KMS-11 (cell line): ENCODE data around the gene PTTG2.

Experiments used
- H2AFZ ChIP-seq: fragments of 200-600 bp; sonication (generic); 2 replicates; pipeline ENCODE4 v1.6.1; 2016; ENCODE audit warnings: antibody characterized with exemption, mixed run types, low read depth
- H3K27ac ChIP-seq: fragments of 200-600 bp; sonication (generic); 2 replicates; pipeline ENCODE4 v1.6.1; 2016; ENCODE audit warnings: mild to moderate bottlenecking, mixed run types
- H3K27me3 ChIP-seq: fragments of 200-600 bp; sonication (generic); 2 replicates; pipeline ENCODE4 v1.6.1; 2017; ENCODE audit warnings: mild to moderate bottlenecking, low read depth, mixed run types, moderate library complexity; ENCODE audit not compliant: insufficient read depth
- H3K36me3 ChIP-seq: fragments of 200-600 bp; sonication (generic); 2 replicates; pipeline ENCODE4 v1.6.1; 2017; ENCODE audit warnings: mild to moderate bottlenecking, mixed run types; ENCODE audit not compliant: insufficient read depth
- H3K4me1 ChIP-seq: fragments of 200-600 bp; sonication (generic); 2 replicates; pipeline ENCODE4 v1.6.1; 2016; ENCODE audit warnings: mild to moderate bottlenecking, low read depth, mixed run types; ENCODE audit not compliant: poor library complexity, severe bottlenecking
- H3K4me2 ChIP-seq: fragments of 200-600 bp; sonication (generic); 2 replicates; pipeline ENCODE4 v1.7.0; 2016; ENCODE audit warnings: mild to moderate bottlenecking, mixed run types
- H3K4me3 ChIP-seq: fragments of 200-600 bp; sonication (generic); IDR thresholded peaks from 2 replicates; pipeline ENCODE4 v1.6.1; 2017; ENCODE audit warnings: low read depth, low read length, mixed read lengths; ENCODE audit not compliant: insufficient read depth
- H3K79me2 ChIP-seq: fragments of 200-600 bp; sonication (generic); 2 replicates; pipeline ENCODE4 v1.6.1; 2016; ENCODE audit warnings: low read depth, mixed run types; ENCODE audit not compliant: insufficient read depth
- H3K9ac ChIP-seq: fragments of 200-600 bp; sonication (generic); 2 replicates; pipeline ENCODE4 v1.6.1; 2016; ENCODE audit warnings: mild to moderate bottlenecking, mixed run types
- H4K20me1 ChIP-seq: fragments of 200-600 bp; sonication (generic); 2 replicates; pipeline ENCODE4 v1.6.1; 2016; ENCODE audit warnings: mild to moderate bottlenecking, mixed run types; ENCODE audit not compliant: insufficient read depth
- TF ChIP-seq, protein P1 (sequence below): fragments of 200-600 bp; sonication (generic); conservative IDR thresholded peaks from 2 replicates; pipeline ENCODE4 v1.6.1; 2017; ENCODE audit warnings: low read depth, mild to moderate bottlenecking, antibody characterized with exemption, low read length, moderate library complexity, mixed read lengths

PTTG2 gene

DNA sequence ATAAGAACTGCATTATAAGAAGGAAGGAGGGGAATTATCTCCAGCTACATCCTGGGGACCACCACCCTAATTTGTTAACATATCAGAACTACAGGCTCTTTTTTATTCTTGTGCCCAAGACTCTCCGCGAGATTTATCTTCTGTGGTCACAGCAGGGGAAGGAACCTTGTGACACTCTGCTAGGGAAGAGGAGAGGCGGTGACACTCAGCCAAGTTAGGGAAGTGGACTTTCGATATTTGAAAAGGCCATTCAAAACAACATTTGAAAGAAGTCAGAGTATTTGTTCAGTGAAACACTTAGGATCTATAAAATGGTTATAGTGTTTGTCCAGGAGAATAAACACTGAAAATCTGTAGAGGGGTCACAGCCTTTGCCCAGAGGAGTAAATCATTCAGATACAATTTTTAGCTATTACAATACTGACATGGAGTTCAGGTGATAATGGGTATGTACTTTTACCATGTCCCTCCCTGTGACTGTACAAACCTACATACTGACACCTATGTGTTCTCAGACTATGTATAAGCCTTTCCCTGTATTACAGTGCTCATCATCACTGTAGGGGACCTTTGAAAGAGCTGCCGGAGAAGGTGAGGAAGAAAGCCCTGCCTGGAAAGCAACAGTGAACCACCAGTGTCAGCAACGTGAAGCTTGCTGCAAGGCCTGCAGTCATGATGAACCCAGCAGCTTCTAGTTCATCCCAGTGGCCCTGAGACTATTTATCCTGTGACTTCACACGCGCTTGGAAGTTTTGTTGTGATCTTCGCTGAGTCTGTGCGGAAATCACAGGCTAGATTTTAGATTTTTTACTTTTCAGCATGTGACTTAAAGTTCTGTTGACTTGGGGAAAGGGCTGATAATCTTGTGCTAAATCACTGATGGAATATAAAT, 8.5 kb upstream of the PTTG2 start:
- no peak overlapping the region for H3K9ac ChIP-seq
- no peak overlapping the region for H3K4me2 ChIP-seq
- H3K27ac ChIP-seq: no peak overlapping the region

GRCh38 chr4:37953156-37953555, 7.0 kb upstream of the PTTG2 start:
- Histone ChIP-seq H3K9ac (no peak overlapping the region), H3K27me3 (no peaks in the 10 kb centered on the region), H3K27ac (no peak overlapping the region), H4K20me1 (no peaks in the 10 kb centered on the region), H3K4me2 (no peak overlapping the region), H3K79me2 (no peaks in the 10 kb centered on the region), H3K4me1 (no peaks in the 10 kb centered on the region), H2AFZ (no peak overlapping the region), H3K36me3 (no peaks in the 10 kb centered on the region), H3K4me3 (no peak overlapping the region)
- TF ChIP-seq, protein P1, sequence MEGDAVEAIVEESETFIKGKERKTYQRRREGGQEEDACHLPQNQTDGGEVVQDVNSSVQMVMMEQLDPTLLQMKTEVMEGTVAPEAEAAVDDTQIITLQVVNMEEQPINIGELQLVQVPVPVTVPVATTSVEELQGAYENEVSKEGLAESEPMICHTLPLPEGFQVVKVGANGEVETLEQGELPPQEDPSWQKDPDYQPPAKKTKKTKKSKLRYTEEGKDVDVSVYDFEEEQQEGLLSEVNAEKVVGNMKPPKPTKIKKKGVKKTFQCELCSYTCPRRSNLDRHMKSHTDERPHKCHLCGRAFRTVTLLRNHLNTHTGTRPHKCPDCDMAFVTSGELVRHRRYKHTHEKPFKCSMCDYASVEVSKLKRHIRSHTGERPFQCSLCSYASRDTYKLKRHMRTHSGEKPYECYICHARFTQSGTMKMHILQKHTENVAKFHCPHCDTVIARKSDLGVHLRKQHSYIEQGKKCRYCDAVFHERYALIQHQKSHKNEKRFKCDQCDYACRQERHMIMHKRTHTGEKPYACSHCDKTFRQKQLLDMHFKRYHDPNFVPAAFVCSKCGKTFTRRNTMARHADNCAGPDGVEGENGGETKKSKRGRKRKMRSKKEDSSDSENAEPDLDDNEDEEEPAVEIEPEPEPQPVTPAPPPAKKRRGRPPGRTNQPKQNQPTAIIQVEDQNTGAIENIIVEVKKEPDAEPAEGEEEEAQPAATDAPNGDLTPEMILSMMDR: no peak

More for the DNA sequence above, 8.5 kb upstream of the PTTG2 start:
- no peak overlapping the region for H2AFZ ChIP-seq
- no peaks in the 10 kb centered on the region for H3K36me3 ChIP-seq
- TF ChIP-seq, protein P1: no peak
- H3K4me1 ChIP-seq: no peaks in the 10 kb centered on the region
- no peak overlapping the region for H3K4me3 ChIP-seq
- no peaks in the 10 kb centered on the region for H4K20me1 ChIP-seq
- H3K27me3 ChIP-seq: no peaks in the 10 kb centered on the region
- H3K79me2 ChIP-seq: no peaks in the 10 kb centered on the region

- H3K79me2 ChIP-seq: no peaks in the 10 kb centered on the region
- H3K27me3 ChIP-seq: no peaks in the 10 kb centered on the region
- H4K20me1 ChIP-seq: no peaks in the 10 kb centered on the region
- no peak overlapping the region for H3K4me3 ChIP-seq
- H3K9ac ChIP-seq: no peak overlapping the region
- H3K4me1 ChIP-seq: no peaks in the 10 kb centered on the region
- no peak overlapping the region for H3K4me2 ChIP-seq
- no peak overlapping the region for H3K27ac ChIP-seq
- no peaks in the 10 kb centered on the region for H3K36me3 ChIP-seq
- TF ChIP-seq, protein P1: no peak
- no peak overlapping the region for H2AFZ ChIP-seq
These were observed 6.4 kb upstream of the PTTG2 start for GRCh38 chr4:37953620-37954293.

DNA sequence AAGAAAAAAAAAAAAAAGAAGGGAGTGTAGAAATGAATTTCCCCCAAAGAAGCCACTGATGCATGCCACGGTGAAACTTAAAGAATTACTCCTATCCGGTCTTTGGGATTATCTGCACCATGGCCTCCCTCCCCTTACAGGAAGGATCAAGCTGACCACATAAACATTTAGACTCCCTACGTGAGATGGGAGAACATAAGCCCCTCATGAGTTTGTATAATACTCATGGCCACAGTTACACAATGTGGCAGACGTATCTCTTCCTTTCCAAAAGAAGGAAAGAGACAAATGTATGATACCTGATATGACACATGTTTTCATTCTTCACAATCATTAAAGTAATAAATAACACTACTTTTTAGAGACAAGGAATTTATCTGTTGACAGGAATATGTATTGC, 3.3 kb upstream of the PTTG2 start:
- H3K4me1 ChIP-seq: no peaks in the 10 kb centered on the region
- TF ChIP-seq, protein P1: no peak
- no peaks in the 10 kb centered on the region for H4K20me1 ChIP-seq
- H3K27ac ChIP-seq: no peak overlapping the region
- no peak overlapping the region for H3K4me3 ChIP-seq
- no peaks in the 10 kb centered on the region for H3K79me2 ChIP-seq
- H3K36me3 ChIP-seq: no peaks in the 10 kb centered on the region
- H3K4me2 ChIP-seq: no peak overlapping the region
- H3K27me3 ChIP-seq: no peaks in the 10 kb centered on the region
- H3K9ac ChIP-seq: no peak overlapping the region
- H2AFZ ChIP-seq: no peak overlapping the region
